Liver (tissue), 9 donors: ENCODE results near the gene UGT1A7. TPM values are rescaled to one million over a fixed set of nuclear protein-coding genes. Genes with fewer than 3 reads are reported as not detected.

ENCODE experiments used
- DNase-seq: peaks from one replicate; pipeline ENCODE4 v3.0.0-alpha.2; 2017; ENCODE audit warnings: low spot score
- H3K27ac ChIP-seq, 2 donors: one replicate each; pipeline ENCODE4 v1.7.0; 2013; ENCODE audit warnings: inconsistent platforms in 2 of 2, low read length in 2 of 2, control low read depth in 1 of 2, low read depth in 1 of 2, mild to moderate bottlenecking in 1 of 2
- H3K27me3 ChIP-seq, 4 donors: one replicate each; pipeline versions ENCODE4 v1.6.1 to v1.7.0; 2013; ENCODE audit warnings: low read length in 3 of 4, inconsistent platforms in 1 of 4, mild to moderate bottlenecking in 1 of 4, moderate library complexity in 1 of 4; ENCODE audit not compliant: control insufficient read depth in 4 of 4, insufficient read depth in 4 of 4
- H3K36me3 ChIP-seq, 4 donors: one replicate each; pipeline versions ENCODE4 v1.6.1 to v1.7.0; 2013; ENCODE audit warnings: low read length in 3 of 4, mild to moderate bottlenecking in 3 of 4, low read depth in 1 of 4, moderate library complexity in 1 of 4; ENCODE audit not compliant: control insufficient read depth in 4 of 4, insufficient read depth in 3 of 4
- H3K4me1 ChIP-seq, 4 donors: one replicate each; pipeline versions ENCODE4 v1.6.1 to v1.7.0; 2013; ENCODE audit warnings: low read length in 3 of 4, mild to moderate bottlenecking in 3 of 4, moderate library complexity in 1 of 4; ENCODE audit not compliant: control insufficient read depth in 4 of 4, insufficient read depth in 4 of 4
- H3K4me3 ChIP-seq, 3 donors: one replicate each; pipeline versions ENCODE4 v1.6.1 to v1.7.0; 2013; ENCODE audit warnings: low read length in 3 of 3, control low read depth in 1 of 3, low read depth in 1 of 3, mild to moderate bottlenecking in 1 of 3
- H3K9ac ChIP-seq, 2 donors: one replicate each; pipeline ENCODE4 v1.7.0; 2013; ENCODE audit warnings: low read length in 2 of 2, mild to moderate bottlenecking in 2 of 2, moderate library complexity in 2 of 2, control low read depth in 1 of 2, low read depth in 1 of 2
- H3K9me3 ChIP-seq, 4 donors: one replicate each; pipeline versions ENCODE4 v1.6.1 to v1.7.0; 2013; ENCODE audit warnings: low read length in 3 of 4; ENCODE audit not compliant: control insufficient read depth in 4 of 4
- EGR1 ChIP-seq, 2 donors: IDR thresholded peaks; 2 replicates each; pipeline ENCODE4 v1.6.1; 2016 to 2018; ENCODE audit warnings: antibody characterized with exemption in 2 of 2, low read depth in 2 of 2
- FOXA1 ChIP-seq: IDR thresholded peaks from 2 replicates; pipeline ENCODE4 v1.6.1; 2016; ENCODE audit warnings: antibody characterized with exemption
- FOXA2 ChIP-seq: IDR thresholded peaks from 2 replicates; pipeline ENCODE4 v1.6.1; 2016; ENCODE audit warnings: antibody characterized with exemption
- GABPA ChIP-seq, 2 donors: IDR thresholded peaks in 1 of 2; conservative IDR thresholded peaks in 1 of 2; 2 replicates each; pipeline ENCODE4 v1.6.1; 2016; ENCODE audit warnings: antibody characterized with exemption in 2 of 2, mild to moderate bottlenecking in 1 of 2, moderate library complexity in 1 of 2
- HNF4A ChIP-seq, 2 donors: conservative IDR thresholded peaks; 2 replicates each; pipeline ENCODE4 v1.6.1; 2016; ENCODE audit warnings: antibody characterized with exemption in 2 of 2, mild to moderate bottlenecking in 2 of 2
- HNF4G ChIP-seq: IDR thresholded peaks from 2 replicates; pipeline ENCODE4 v1.6.1; 2016; ENCODE audit warnings: antibody characterized with exemption
- JUND ChIP-seq, 2 donors: IDR thresholded peaks; 2 replicates each; pipeline ENCODE4 v1.6.1; 2016; ENCODE audit warnings: antibody characterized with exemption in 2 of 2
- NR2F2 ChIP-seq: IDR thresholded peaks from 2 replicates; pipeline ENCODE4 v1.6.1; 2016; ENCODE audit warnings: antibody characterized with exemption
- RAD21 ChIP-seq, 2 donors: IDR thresholded peaks; 2 replicates each; pipeline ENCODE4 v1.6.1; 2016; ENCODE audit warnings: antibody characterized with exemption in 2 of 2, mild to moderate bottlenecking in 2 of 2
- RXRA ChIP-seq, 2 donors: IDR thresholded peaks; 2 replicates each; pipeline ENCODE4 v1.6.1; 2017 to 2018; ENCODE audit warnings: antibody characterized with exemption in 2 of 2, mild to moderate bottlenecking in 1 of 2
- SP1 ChIP-seq: IDR thresholded peaks from 2 replicates; pipeline ENCODE4 v1.6.1; 2018; ENCODE audit warnings: antibody characterized with exemption, mild to moderate bottlenecking
- TAF1 ChIP-seq: conservative IDR thresholded peaks from 2 replicates; pipeline ENCODE4 v1.6.1; 2016; ENCODE audit warnings: antibody characterized with exemption, mild to moderate bottlenecking
- YY1 ChIP-seq: IDR thresholded peaks from 2 replicates; pipeline ENCODE4 v1.6.1; 2016; ENCODE audit warnings: antibody characterized with exemption, mild to moderate bottlenecking
- WGBS: extraction: QIAGEN DNeasy Blood & Tissue Kit; methylation state at CpG from one replicate; pipeline ENCODE4 v1.1.7; 2013; 5-methylcytosine and 5-hydroxymethylcytosine counted together
- polyA plus RNA-seq, 2 donors: library from polyadenylated mRNA; stranded (reverse) in 1 of 2; unstranded in 1 of 2; fragments of 200-250 nt in 1 of 2; fragments of >200 nt in 1 of 2; fragmentation: Nextera tagmentation in 1 of 2; extraction: Ambion mirVana in 1 of 2; gene quantifications; one replicate each; pipeline versions ENCODE4 v1.2.1 to v1.2.3, GENCODE V29; 2013 to 2015
- total RNA-seq, 2 donors: library from RNA; depleted of rRNA; stranded (reverse); fragments of >200 nt; gene quantifications; one replicate each; pipeline ENCODE4 v1.2.3, GENCODE V29; 2014
- TF ChIP-seq, protein P1 (sequence below): IDR thresholded peaks from 2 replicates; pipeline ENCODE4 v1.6.1; 2016; ENCODE audit warnings: antibody characterized with exemption
- TF ChIP-seq, protein P2 (sequence below): IDR thresholded peaks from 2 replicates; pipeline ENCODE4 v1.6.1; 2016; ENCODE audit warnings: antibody characterized with exemption
- TF ChIP-seq, protein P3 (sequence below): IDR thresholded peaks from 2 replicates; pipeline ENCODE4 v1.6.1; 2016; ENCODE audit warnings: antibody characterized with exemption
- TF ChIP-seq, protein P4 (sequence below): IDR thresholded peaks from 2 replicates; pipeline ENCODE4 v1.6.1; 2016; ENCODE audit warnings: antibody characterized with exemption, mild to moderate bottlenecking
- TF ChIP-seq, protein P5 (sequence below): fragments of 150-350 bp; IDR thresholded peaks from 2 replicates; pipeline ENCODE4 v1.5.1; 2017; ENCODE audit warnings: improper control_type of control experiment, low read depth, low read length; ENCODE audit not compliant: missing input control
- donor health status: healthy.
- donor health status: healthy.
- donor health status: healthy.
- donor health status: healthy.
- donor health status: healthy.

UGT1A7 gene
- total and polyA plus RNA-seq, 4 donors = 0.02 to 2.2 (median 0.38) TPM; not detected in 1

DNA sequence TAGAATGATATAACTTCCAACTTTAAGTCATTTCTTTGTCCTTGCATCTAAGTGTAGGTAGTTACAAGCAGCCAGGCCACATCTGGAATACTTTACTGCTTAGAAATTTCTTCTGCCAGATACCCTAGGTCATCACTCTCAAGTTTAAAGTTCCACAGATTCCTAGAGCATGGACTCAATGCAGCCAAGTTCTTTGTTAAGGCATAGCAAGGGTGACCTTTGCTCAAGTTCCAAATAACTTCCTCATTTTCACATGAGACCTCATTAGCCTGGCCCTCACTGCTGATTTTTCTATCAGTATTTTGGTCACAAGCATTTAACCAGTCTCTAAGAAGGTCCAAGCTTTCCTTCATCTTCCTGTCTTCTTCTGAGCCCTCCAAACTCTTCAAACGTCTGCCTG is 17.8 kb upstream of the UGT1A7 start:
- no peaks in the 10 kb centered on the region for H3K36me3 ChIP-seq
- 58% methylated on average over 1 of the region's 1 CpG for WGBS
- no peak for TF ChIP-seq RAD21 (IDR thresholded peaks at IDR 0.05)
- no peak for TF ChIP-seq TAF1
- TF ChIP-seq, protein P1, sequence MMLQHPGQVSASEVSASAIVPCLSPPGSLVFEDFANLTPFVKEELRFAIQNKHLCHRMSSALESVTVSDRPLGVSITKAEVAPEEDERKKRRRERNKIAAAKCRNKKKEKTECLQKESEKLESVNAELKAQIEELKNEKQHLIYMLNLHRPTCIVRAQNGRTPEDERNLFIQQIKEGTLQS = no peak
- no peak for TF ChIP-seq HNF4A (conservative IDR thresholded peaks at IDR 0.05)
- TF ChIP-seq SP1 = no peak
- TF ChIP-seq JUND (IDR thresholded peaks at IDR 0.05) = no peak
- TF ChIP-seq HNF4G = no peak
- no peak for TF ChIP-seq FOXA2
- TF ChIP-seq RXRA (IDR thresholded peaks at IDR 0.05) = no peak
- TF ChIP-seq, protein P2, sequence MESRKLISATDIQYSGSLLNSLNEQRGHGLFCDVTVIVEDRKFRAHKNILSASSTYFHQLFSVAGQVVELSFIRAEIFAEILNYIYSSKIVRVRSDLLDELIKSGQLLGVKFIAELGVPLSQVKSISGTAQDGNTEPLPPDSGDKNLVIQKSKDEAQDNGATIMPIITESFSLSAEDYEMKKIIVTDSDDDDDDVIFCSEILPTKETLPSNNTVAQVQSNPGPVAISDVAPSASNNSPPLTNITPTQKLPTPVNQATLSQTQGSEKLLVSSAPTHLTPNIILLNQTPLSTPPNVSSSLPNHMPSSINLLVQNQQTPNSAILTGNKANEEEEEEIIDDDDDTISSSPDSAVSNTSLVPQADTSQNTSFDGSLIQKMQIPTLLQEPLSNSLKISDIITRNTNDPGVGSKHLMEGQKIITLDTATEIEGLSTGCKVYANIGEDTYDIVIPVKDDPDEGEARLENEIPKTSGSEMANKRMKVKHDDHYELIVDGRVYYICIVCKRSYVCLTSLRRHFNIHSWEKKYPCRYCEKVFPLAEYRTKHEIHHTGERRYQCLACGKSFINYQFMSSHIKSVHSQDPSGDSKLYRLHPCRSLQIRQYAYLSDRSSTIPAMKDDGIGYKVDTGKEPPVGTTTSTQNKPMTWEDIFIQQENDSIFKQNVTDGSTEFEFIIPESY = no peak
- TF ChIP-seq YY1 = no peak
- no peak for TF ChIP-seq FOXA1
- TF ChIP-seq GABPA (IDR thresholded peaks at IDR 0.05 in 1 of 2, conservative IDR thresholded peaks at IDR 0.05 in 1 of 2) = no peak
- no peak for TF ChIP-seq EGR1 (IDR thresholded peaks at IDR 0.05; ENCODE audit: low read depth in 2 of 2)
- no peak for TF ChIP-seq NR2F2
- TF ChIP-seq, protein P3, sequence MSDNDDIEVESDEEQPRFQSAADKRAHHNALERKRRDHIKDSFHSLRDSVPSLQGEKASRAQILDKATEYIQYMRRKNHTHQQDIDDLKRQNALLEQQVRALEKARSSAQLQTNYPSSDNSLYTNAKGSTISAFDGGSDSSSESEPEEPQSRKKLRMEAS = no peak
- TF ChIP-seq, protein P4, sequence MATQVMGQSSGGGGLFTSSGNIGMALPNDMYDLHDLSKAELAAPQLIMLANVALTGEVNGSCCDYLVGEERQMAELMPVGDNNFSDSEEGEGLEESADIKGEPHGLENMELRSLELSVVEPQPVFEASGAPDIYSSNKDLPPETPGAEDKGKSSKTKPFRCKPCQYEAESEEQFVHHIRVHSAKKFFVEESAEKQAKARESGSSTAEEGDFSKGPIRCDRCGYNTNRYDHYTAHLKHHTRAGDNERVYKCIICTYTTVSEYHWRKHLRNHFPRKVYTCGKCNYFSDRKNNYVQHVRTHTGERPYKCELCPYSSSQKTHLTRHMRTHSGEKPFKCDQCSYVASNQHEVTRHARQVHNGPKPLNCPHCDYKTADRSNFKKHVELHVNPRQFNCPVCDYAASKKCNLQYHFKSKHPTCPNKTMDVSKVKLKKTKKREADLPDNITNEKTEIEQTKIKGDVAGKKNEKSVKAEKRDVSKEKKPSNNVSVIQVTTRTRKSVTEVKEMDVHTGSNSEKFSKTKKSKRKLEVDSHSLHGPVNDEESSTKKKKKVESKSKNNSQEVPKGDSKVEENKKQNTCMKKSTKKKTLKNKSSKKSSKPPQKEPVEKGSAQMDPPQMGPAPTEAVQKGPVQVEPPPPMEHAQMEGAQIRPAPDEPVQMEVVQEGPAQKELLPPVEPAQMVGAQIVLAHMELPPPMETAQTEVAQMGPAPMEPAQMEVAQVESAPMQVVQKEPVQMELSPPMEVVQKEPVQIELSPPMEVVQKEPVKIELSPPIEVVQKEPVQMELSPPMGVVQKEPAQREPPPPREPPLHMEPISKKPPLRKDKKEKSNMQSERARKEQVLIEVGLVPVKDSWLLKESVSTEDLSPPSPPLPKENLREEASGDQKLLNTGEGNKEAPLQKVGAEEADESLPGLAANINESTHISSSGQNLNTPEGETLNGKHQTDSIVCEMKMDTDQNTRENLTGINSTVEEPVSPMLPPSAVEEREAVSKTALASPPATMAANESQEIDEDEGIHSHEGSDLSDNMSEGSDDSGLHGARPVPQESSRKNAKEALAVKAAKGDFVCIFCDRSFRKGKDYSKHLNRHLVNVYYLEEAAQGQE = no peak
- DNase-seq = no peak
- H3K4me3 ChIP-seq = no peak overlapping the region
- no peak overlapping the region for H3K27ac ChIP-seq
- peaks cover 0 to 16% (median 7%) of the 10 kb centered on the region in 4 donors for H3K4me1 ChIP-seq
- H3K27me3 ChIP-seq = no peaks in the 10 kb centered on the region
- no peaks in the 10 kb centered on the region for H3K9me3 ChIP-seq
- no peak overlapping the region for H3K9ac ChIP-seq

DNA sequence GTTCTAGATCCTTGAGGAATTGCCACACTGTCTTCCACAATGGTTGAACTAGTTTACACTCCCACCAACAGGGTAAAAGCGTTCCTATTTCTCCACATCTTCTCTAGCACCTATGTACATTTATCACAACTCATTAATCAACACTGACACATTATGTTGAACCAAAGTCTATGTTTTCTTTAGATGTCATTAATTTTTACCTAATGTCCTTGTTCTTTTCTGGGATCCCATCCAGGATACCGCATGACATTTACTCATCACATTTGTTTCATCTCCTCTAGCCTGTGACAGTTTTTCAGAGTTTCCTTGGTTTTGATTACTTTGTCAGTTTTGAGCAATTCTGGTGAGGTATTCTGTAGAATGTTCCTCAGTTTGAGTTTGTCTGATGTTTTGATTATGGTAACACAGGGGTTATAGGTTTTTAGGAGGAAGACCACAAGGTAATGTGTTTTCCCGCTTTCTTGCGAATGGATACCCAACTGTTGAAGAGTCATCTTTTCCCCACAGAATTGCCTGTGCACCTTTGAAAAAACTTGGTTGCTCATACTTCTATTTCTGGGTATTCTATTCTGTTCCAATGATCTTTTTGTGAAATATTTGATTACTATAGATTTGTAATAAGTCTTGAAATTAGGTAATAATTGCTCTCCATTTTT is 13.0 kb upstream of the UGT1A7 start:
- peak overlapping the region; percentile 71 to 83 for H3K27ac ChIP-seq
- WGBS = 66% methylated on average over 4 of the region's 4 CpGs
- H3K9ac ChIP-seq = no peak overlapping the region
- DNase-seq = no peak
- H3K4me1 ChIP-seq = peaks cover 2 to 24% (median 16%) of the 10 kb centered on the region in 4 donors
- H3K4me3 ChIP-seq = no peak overlapping the region
- no peaks in the 10 kb centered on the region for H3K27me3 ChIP-seq
- no peaks in the 10 kb centered on the region for H3K36me3 ChIP-seq
- H3K9me3 ChIP-seq = no peaks in the 10 kb centered on the region
- TF ChIP-seq, protein P1 = peak; percentile 58
- TF ChIP-seq FOXA2 = peak; percentile 78
- peak; percentile 63 for TF ChIP-seq FOXA1
- TF ChIP-seq GABPA (IDR thresholded peaks at IDR 0.05 in 1 of 2, conservative IDR thresholded peaks at IDR 0.05 in 1 of 2) = no peak
- peak; percentile 48 to 53 for TF ChIP-seq RAD21 (IDR thresholded peaks at IDR 0.05)
- peak; percentile 53 to 88 for TF ChIP-seq RXRA (IDR thresholded peaks at IDR 0.05)
- TF ChIP-seq, protein P4 = no peak
- TF ChIP-seq JUND (IDR thresholded peaks at IDR 0.05) = peak in 1 of 2 donors; percentile 92
- TF ChIP-seq, protein P5, sequence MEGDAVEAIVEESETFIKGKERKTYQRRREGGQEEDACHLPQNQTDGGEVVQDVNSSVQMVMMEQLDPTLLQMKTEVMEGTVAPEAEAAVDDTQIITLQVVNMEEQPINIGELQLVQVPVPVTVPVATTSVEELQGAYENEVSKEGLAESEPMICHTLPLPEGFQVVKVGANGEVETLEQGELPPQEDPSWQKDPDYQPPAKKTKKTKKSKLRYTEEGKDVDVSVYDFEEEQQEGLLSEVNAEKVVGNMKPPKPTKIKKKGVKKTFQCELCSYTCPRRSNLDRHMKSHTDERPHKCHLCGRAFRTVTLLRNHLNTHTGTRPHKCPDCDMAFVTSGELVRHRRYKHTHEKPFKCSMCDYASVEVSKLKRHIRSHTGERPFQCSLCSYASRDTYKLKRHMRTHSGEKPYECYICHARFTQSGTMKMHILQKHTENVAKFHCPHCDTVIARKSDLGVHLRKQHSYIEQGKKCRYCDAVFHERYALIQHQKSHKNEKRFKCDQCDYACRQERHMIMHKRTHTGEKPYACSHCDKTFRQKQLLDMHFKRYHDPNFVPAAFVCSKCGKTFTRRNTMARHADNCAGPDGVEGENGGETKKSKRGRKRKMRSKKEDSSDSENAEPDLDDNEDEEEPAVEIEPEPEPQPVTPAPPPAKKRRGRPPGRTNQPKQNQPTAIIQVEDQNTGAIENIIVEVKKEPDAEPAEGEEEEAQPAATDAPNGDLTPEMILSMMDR = no peak
- TF ChIP-seq NR2F2 = no peak
- no peak for TF ChIP-seq EGR1 (IDR thresholded peaks at IDR 0.05; ENCODE audit: low read depth in 2 of 2)
- TF ChIP-seq, protein P3 = peak; percentile 29
- peak; percentile 47 for TF ChIP-seq SP1
- peak; percentile 31 for TF ChIP-seq HNF4G
- TF ChIP-seq TAF1 = no peak
